Omental fat pad (tissue), 4 donors: ENCODE data around the gene LITAF. TPM values are rescaled to one million over a fixed set of nuclear protein-coding genes. Genes with fewer than 3 reads are reported as not detected.

ENCODE experiments used
- ATAC-seq: fragments of 150-250 bp; one replicate; pipeline ENCODE4 v1.9.1; 2016; ENCODE audit warnings: mild to moderate bottlenecking, moderate library complexity; ENCODE audit not compliant: low FRiP score
- DNase-seq: peaks from one replicate; pipeline ENCODE4 v3.0.0-alpha.2; 2019; ENCODE audit warnings: low spot score
- CTCF ChIP-seq, 3 donors: fragments of 450-650 bp; IDR thresholded peaks; one replicate each; pipeline ENCODE4 v1.5.1; 2016 to 2017; ENCODE audit warnings: antibody characterized with exemption in 3 of 3, mild to moderate bottlenecking in 3 of 3, moderate library complexity in 2 of 3
- total RNA-seq, 4 donors: library from RNA; depleted of rRNA; stranded (reverse); fragments of >200 nt; gene quantifications; one replicate each; pipeline ENCODE4 v1.1.0, GENCODE V29; 2016

The LITAF gene
- total RNA-seq, 4 donors from 2014 or later, result 69.8 to 196 (median 103) TPM

- TF ChIP-seq CTCF (IDR thresholded peaks at IDR 0.05), result no peak
- ATAC-seq (no peak), DNase-seq (no peak)
Measured at GRCh38 chr16:11529285-11529684, 57.4 kb downstream of the LITAF start.

- DNase-seq, result no peak
- no peak for TF ChIP-seq CTCF (IDR thresholded peaks at IDR 0.05)
- ATAC-seq, result no peak
Measured at GRCh38 chr16:11528053-11528452, 58.7 kb downstream of the LITAF start.

- TF ChIP-seq CTCF (IDR thresholded peaks at IDR 0.05), result no peak
- ATAC-seq, result no peak
- DNase-seq, result no peak
Measured at GRCh38 chr16:11526655-11527350, 59.9 kb downstream of the LITAF start.

- no peak for ATAC-seq
- TF ChIP-seq CTCF (IDR thresholded peaks at IDR 0.05), result no peak
- DNase-seq, result no peak
Measured at GRCh38 chr16:11524098-11524760, 62.5 kb downstream of the LITAF start.

DNA sequence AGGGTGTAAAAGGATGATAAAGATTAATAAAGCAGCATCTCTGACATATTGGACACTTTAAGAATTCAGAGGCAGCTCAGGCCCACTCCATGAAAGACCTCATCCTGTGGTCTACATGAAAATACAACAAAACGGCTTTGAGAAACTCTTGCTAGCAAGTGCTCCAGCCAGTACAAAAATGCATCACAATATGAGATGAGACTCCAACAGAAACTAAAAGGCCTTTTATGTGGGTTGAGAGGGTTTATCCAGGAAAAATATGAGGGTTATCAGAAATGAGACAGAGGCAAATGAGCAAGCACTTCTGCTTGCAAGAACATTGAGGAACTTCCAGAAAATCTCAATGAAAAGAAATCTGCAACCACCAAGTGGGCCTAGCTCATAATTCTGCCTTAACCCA lies 65.7 kb downstream of the LITAF start:
- no peak for TF ChIP-seq CTCF (IDR thresholded peaks at IDR 0.05)
- no peak for DNase-seq
- ATAC-seq, result no peak

DNA sequence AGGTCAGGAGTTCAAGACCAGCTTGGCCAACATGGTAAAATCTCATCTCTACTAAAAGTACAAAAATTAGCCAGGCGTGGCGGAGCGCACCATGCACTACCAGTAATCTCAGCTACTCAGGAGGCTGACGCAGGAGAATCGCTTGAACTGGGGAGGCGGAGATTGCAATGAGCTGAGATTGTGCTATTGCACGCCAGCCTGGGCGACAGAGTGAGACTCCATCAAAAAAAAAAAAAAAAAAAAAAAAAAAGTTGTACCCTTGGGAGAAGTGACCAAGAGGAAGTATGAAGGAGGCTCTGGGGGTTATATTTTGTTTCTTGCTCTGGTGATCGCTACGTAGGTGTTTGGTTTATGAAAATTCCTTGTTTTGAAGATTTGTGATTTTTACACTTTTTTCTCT lies 66.3 kb downstream of the LITAF start:
- ATAC-seq (no peak), DNase-seq (no peak)
- TF ChIP-seq CTCF (IDR thresholded peaks at IDR 0.05), result no peak

GRCh38 chr16:11517961-11518360 lies 68.8 kb downstream of the LITAF start:
- no peak for ATAC-seq
- TF ChIP-seq CTCF (IDR thresholded peaks at IDR 0.05), result no peak
- no peak for DNase-seq
